Gastroesophageal sphincter (tissue), 3 donors: Measurements from ENCODE around the gene PINK1.

ENCODE experiments used
- EP300 ChIP-seq: sonication (generic); formaldehyde crosslinking; IDR thresholded peaks from one replicate; pipeline ENCODE4 v1.6.1; 2017; ENCODE audit warnings: antibody characterized with exemption, mild to moderate bottlenecking
- POLR2A ChIP-seq, 2 donors: fragments of 450-650 bp; IDR thresholded peaks; one replicate each; pipeline ENCODE4 v1.6.1; 2017; ENCODE audit warnings: antibody characterized with exemption in 2 of 2, mild to moderate bottlenecking in 2 of 2, moderate library complexity in 1 of 2
- TF ChIP-seq, protein P1 (sequence below), 4 experiments: fragments of 200-600 bp in 2 of 4; fragments of 450-650 bp in 2 of 4; sonication (generic) in 1 of 4; IDR thresholded peaks; one replicate each; pipeline ENCODE4 v1.5.1; 2017 to 2019; ENCODE audit warnings: antibody characterized with exemption in 4 of 4, mild to moderate bottlenecking in 2 of 4, moderate library complexity in 2 of 4

DNA sequence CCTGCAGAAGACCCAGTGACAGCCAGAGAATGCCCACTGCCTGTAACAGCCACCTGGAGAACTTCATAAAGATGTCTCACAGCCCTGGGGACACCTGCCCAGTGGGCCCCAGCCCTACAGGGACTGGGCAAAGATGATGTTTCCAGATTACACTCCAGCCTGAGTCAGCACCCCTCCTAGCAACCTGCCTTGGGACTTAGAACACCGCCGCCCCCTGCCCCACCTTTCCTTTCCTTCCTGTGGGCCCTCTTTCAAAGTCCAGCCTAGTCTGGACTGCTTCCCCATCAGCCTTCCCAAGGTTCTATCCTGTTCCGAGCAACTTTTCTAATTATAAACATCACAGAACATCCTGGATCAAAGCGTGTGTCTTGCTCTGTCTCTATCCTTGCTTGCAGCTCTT, 14.7 kb upstream of the PINK1 start:
- TF ChIP-seq POLR2A (IDR thresholded peaks at IDR 0.05) (no peak), EP300 (no peak)
- TF ChIP-seq, protein P1, sequence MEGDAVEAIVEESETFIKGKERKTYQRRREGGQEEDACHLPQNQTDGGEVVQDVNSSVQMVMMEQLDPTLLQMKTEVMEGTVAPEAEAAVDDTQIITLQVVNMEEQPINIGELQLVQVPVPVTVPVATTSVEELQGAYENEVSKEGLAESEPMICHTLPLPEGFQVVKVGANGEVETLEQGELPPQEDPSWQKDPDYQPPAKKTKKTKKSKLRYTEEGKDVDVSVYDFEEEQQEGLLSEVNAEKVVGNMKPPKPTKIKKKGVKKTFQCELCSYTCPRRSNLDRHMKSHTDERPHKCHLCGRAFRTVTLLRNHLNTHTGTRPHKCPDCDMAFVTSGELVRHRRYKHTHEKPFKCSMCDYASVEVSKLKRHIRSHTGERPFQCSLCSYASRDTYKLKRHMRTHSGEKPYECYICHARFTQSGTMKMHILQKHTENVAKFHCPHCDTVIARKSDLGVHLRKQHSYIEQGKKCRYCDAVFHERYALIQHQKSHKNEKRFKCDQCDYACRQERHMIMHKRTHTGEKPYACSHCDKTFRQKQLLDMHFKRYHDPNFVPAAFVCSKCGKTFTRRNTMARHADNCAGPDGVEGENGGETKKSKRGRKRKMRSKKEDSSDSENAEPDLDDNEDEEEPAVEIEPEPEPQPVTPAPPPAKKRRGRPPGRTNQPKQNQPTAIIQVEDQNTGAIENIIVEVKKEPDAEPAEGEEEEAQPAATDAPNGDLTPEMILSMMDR (IDR thresholded peaks at IDR 0.05) = no peak
